Stimulated activated CD4-positive, alpha-beta T cell treated with anti-CD3 and anti-CD28 coated beads, Interleukin-15, amount 100 ng/mL, for 1 hour (primary cell): ENCODE data around the gene UNC5CL.
"Not testable (repeated sequence)": the region's sequence is repeated elsewhere in the genome, so short reads cannot be mapped to it uniquely, and the experiment has no call there.

Experiments
- DNase-seq, 2 donors: peaks; one replicate each; pipeline ENCODE4 v3.0.0-alpha.2; 2020; ENCODE audit warnings: low read depth in 1 of 2, low spot score in 1 of 2

The UNC5CL gene

DNA sequence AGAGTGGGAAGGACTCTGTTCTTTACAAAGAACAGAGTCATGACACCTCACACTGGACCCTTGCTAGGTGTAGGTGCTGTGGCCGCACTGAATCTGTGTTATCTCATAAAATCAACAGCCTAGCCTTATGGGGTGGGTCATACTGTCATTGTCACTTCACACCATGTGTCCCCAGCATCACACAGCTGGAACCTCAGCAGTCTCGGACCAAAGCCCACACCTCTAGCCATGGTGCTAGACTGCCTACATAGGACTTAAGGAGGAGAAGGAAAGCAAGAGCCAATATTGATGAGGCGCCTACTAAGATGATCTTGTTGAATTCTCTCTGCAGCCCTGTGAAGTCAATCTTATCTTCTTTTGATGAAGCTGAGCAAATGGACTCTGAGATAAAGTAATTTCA is 31.0 kb downstream of the UNC5CL start:
- no peak for DNase-seq

DNA sequence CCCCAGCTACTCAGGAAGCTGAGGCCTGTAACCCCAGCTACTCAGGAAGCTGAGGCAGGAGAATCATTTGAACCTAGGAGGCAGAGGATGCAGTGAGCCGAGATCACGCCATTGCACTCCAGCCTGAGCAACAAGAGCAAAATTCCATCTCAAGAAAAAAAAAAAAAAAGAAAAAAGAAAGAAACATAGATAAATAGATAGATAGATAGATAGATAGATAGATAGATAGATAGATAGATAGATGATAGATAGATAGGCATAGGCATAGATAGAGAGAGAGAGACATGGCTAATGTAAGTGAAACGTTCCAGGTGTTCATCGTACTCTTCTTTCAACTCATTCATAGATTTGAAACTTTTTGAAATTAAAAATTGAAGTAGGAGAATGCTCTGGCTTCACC is 32.0 kb downstream of the UNC5CL start:
- DNase-seq: not testable (repeated sequence)

DNA sequence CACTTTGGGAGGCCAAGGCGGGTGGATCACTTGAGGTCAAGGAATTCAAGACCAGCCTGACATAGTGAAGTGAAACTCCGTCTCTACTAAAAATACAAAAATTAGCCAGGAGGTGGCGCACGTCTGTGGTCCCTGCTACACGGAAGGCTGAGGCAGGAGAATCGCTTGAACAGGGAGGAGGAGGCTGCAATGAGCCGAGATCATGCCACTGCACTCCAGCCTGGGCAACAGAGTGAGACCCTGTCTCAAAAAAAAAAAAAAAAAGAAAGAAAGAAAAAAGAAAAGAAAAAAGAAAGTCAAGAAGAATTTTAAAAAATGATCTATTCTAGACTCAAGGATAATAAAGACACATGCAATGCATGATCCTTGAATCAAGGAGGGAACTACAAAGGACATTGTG is 32.8 kb downstream of the UNC5CL start:
- DNase-seq: peak; percentile 16 to 20

DNA sequence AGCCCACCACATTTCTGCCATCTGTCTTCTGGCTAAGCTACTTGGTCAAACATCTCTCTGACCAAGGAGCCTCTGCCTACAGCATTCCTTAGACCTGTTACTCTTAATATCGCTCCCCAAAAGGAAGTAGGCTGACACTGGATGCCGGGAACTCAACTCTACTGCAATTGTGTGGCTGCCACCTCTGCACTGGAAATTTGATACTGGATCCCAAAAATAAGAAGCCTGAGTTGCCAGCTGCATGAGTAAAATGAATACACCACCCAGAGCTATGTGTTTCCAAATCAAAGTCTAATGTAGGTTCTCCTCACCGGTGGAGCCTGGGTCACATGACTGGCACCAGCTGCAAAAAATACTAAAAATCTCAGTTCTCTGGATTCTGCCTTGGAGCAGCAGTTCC is 36.9 kb downstream of the UNC5CL start:
- no peak for DNase-seq

DNA sequence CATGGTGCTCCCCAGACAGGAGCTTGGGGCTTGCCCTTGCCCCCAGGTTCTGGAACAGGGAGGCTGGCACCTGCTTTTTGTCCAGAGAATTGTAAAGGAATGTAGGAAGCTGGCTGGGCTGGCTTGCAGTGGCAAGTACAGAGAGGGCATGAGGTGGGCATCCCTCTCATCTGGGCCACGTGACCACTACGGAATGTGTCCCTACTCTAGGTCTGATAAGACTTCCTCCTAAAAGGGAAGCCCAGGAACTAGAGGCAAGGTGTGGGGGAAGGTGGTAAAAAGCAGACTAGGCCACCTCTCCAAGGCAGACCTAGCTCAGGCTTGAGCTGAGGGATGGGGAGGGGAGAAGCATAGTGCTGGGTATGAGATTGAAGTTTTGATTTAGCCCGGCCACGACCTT is 38.8 kb downstream of the UNC5CL start:
- no peak for DNase-seq

DNA sequence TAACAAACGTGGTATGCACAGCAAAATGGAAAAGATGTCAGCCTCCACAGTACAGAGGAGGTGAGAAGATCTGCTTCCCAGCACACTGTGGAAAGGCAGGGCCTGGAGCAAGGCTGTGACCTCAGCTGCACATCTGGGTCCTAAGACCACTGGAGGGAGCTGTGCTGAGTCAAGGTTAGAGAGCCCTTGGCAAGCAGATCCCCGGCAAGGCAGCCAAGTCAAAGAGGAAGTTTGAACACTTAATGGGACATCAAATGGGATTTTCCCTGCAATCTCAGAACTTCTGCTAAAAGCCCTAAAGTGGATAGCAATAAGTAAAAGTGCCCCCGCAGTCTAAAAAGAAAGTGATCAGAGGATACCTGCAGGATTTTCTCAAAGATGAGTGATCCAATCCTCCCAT is 39.5 kb downstream of the UNC5CL start:
- DNase-seq: no peak

DNA sequence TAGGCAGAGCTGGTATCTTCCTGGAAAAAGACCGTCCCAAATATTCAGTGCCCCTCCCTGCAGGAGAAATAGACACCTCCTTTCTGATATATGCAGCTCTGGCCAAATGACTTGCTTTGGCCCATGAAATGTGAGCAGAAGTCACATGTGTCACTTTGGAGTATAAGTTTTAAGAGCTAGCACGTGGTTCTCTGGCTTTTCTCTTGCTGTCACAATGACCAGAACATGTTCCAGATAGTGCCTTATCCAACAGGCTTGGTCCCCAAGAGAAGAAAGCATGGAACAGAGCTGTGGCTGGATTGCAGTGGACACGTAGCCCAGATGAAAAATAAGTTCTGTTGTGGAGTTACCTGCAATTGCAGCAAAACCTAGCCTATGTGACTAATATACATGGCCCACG is 40.4 kb downstream of the UNC5CL start:
- no peak for DNase-seq

DNA sequence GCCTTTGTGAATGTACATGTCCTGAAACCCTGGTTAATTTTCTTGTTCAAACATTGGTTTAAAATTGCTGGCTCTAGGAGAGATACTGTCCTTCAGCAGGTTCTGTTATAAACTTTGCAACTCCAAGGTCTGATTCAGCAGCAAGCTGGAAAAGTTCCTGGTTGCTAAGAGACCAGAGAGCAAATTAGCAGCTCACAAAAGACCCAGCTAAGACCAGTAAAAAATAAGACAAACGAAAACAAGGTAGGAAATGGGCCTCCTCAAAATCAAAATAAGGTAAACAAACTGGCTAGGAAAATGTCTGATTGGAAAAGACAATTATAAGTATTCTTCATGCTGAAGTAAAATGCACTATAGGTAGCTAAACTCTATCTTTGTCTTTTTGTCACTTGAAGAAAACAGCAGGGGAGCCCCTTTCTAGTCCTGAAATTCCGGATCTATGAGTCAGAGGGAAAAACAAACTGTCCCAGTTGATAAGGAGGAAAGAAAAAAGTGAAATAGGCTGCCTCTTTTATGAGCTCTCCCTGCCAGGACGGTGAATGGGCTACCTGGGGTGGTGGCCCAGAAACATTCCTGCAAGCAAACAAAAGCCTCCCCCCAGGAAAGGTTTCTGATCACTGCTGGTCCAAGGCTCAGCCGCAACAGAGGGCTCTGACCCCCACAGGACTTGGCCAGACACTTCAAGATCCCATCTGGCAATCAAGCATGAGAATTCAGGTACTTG is 41.6 kb downstream of the UNC5CL start:
- no peak for DNase-seq

DNA sequence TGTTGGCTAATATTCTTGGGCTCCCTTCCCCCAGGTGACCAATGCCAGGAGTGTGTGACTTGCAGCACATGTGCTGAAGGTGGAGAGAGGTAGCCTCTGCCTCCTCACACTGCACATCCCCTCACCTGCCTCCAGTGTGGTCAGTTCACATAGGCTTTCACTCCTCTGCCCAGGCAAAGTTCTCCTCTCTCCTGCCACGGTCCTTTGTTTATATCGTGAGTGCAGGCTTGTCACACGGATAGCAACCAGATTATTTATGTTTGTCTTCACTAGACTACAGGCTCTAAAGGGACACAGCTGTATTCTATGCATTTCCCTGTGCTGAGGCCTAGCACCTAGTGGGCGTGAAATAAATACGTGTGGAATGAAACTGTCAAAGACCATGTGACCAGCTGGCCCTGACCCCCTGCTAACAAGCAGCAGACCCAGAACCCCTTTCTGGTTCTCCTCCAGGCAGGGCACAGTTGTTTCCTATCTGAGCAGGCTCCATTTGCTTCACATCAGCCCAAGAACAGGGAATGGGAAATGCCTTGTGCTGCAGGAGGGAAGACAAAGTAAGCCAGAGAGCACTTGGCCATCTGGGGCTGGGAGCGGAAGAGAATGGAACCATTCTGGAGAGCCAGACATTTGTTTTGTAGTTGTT is 42.3 kb downstream of the UNC5CL start:
- no peak for DNase-seq

DNA sequence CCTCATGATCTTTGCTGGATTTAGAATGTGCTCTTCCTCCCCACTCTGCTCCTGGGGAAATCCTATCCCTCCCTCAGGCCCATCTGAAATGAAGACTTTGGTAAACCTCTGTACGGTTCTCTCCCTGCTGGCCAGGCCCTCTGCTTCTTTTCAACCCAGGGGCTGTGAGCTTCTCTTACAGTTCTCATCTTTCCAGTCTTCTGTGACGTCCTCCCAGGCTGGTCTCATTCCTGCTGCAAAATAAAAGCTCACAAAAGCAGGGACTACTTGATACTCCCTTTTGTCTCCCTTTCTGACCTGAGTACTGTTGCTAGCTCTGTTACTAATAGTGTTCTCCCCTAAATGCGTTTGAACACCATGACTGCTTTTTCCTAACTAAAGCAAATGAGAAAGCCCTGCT is 46.3 kb downstream of the UNC5CL start:
- DNase-seq: no peak

DNA sequence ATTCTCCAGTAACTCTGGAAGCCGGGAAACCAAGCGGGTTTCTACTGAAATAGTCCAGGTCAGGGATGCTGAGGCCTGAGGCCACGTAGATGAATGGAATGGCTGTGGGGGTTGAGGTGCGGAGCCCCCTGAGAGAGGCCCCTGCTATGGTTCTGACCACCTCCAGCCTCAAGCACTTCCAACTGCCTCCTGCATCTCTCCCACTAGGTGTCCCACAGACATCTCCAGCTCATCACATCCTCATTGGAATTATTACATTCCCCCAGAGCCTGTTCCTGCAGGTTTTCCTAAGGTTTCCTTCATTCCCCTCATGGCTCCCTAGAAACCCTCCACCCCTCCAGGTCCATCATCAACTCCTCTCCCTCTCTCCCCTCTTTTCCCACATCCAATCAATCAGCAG is 48.7 kb downstream of the UNC5CL start:
- DNase-seq: no peak

DNA sequence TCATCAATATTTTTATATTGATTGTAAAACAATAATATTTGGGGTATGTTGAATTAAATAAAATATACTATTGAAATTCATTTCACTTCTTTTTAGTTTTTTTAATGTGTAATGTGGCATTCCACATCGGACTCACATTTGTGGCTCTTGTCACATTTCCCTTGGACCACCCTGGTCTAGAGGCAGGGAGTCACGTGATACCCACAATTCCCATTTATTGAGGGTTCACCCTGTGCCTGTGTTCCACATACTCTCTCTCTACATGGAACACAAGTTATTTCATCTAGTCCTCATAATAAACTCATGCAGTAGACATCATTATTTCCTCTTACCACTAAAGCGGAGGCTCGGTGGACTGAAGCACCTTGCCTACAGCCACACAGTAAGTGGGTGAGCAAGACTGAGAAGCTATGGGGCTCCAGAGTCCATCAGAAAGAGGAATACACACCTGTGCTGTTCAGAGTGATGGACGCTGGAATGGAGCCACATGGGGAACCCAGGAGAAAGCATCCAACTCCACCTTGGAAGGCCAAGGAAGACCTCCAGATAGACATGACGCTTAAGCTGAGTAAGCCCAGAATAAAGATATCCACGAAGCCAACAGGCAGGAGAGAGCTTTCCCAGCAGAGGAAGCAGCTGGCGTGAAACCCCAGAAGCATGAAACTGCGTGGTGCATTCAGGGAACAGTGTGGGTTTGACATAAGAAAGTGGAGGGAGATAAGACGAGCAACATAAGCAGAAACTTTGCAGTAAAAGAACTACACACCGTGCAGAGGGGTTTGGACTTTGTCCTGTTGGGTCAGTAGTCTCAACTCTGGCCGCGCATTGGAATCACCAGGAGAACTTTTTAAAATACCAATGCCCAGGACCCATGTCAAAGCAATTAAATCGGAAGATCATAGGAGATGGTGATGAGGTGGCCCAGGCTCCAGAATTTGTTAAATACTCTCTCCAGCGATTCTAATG is 49.5 kb downstream of the UNC5CL start:
- DNase-seq: no peak

DNA sequence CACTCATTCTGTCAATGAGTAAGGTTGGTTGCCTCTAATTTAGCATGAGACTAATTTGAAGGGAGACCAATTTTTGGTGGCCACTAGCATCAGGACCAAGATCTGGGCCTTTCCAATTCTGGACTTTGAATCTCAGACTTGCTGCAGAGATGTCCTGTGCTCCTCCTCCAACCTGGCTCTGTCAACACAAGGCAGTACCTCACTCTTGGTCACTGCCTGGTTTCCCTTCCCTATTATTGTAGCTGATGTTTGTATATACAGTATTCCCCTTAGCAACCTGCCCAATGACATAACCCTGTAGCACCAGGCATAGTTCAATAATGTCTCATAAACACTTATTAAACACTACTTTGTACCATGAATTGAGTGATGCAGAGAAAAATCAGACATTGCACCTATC is 50.4 kb downstream of the UNC5CL start:
- DNase-seq: no peak

DNA sequence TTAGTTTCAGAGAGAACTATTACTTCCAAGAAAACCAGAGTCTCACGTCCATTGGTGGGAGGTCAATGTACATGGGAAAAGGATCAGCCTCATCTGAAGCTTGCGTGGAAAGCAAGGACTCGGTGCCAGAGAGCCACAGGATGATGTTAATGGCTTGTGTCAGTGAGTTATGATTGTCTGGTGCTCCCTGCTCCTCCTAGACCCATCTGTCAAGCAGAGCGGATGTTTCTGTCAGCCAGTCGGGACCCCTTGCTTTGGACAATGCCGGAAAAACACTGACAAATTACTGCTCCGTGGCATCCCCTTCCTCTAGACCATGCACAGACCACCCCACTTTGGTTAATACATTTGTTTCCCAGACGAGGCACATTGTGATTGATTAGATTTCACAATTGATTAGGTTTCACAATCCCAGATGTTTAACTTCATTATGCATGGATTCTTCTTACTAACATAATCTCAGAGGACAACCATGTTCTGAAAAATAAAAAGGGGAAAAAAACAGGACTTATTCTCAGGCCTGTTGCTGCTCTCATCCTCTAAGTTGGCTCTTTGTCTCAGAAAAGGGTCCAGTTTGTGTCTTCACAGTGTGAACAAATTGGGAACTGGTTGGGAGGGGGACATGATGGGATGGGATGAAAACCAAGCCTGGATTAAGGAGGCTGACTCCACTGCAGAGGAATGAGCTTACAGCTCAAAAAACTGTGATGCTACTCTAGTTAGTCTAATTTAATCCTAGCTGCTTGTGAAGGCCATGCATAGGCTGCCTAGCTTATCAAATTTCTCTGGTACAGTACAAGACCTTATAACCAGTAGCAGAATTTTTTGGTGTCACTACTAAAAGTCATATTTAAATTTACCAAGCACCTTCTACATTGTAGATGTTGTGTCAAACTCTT is 51.9 kb downstream of the UNC5CL start:
- DNase-seq: no peak

DNA sequence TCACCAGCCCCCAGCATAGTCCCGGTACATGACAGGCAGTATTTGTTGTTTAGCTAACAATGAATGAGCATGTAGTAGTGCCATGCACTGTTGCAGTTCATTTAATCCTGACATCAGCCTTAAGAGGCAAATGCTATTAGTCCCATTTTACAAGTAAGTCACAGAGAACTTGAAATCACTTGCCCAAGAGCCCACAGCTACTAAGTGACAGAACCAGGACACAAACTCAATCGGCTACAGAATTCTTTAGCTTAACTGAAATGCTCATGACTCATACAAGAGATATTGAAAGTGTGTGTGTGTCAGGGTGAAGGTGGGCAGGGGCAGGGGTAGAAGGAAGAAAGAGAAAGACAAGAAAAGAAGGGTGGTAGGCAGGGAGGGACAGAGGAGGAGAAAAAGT is 52.7 kb downstream of the UNC5CL start:
- no peak for DNase-seq

DNA sequence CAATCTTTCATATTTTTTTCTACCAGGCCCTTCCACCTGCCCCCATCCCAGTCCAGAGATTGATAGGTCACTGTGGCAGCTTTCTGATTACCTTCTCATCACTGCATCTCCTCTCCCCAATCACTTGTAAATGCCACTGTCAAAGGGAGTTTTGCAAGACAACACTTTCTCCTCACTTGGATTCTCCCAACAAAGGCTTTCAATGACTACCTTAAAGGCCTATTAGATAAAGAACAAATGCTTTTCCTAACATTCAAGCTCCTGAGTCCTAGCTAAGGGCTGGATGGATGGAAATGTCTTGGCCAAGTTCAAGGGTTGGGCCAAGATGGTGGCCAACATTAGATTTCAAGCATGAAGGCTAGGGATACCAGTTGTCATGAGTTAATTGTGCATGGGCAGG is 55.3 kb downstream of the UNC5CL start:
- no peak for DNase-seq

DNA sequence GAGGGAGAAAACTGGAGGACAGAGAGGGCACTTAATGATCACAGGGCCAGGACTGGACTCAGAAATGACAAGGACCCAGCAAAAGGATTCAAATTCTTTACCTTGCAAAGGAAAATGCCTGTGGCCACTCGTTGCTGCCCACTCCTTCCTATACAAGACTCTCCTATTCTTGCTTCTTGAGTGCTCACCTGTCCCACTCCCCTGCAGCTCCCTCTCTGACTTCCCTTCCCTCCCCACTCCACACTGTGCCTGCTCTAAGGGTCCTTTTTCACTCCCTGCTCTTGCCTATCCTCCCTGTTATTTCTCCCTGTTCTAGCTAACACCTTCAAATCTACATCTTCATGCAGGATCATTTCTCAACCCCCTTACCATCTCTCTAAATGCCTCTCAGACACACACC is 56.1 kb downstream of the UNC5CL start:
- DNase-seq: no peak

DNA sequence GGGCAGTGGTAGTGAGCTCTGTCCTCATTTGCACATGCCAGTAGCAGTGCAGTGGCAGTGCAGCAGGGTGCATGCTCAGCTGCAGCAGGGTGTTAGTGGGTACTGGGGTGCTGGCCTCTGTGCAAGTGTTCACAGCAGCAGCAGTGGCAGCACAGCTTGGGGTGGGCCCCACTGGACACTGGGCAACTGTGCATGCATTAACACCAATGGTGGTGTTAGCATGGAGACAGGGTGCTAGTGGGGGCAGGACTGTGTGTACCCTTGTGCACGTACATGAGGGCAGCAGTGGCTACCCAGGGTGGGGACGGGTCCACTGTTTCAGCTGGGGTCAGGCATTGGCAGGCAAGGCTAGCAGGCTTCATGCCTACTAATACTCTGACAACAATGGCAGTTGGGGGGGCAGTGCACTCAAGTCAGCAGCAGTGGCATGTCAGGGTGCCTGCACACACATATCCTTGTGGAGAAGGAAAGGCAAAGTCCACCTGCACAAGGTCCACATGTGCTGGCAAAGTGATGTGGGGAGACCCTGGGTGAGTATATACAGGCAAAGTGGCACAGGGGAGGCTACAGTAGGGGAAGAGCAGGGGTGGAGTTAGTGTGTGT is 60.2 kb downstream of the UNC5CL start:
- no peak for DNase-seq

DNA sequence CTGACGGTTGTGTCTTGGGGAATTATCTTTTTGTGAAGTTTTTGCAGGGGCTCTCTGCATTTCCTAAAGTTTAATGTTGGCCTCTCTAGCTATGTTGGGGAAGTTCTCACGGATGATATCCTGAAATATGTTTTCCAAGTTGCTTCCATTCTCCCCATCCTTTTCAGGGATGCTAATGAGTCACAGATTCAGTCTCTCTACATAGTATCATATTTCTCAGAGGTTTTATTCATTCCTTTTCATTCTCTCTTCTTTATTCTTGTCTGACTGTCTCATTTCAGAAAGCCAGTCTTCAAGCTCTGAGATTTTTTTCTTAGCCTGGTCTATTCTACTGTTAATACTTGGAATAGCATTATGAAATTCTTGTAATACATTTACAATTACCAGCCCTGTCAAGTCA is 61.3 kb downstream of the UNC5CL start:
- DNase-seq: no peak

DNA sequence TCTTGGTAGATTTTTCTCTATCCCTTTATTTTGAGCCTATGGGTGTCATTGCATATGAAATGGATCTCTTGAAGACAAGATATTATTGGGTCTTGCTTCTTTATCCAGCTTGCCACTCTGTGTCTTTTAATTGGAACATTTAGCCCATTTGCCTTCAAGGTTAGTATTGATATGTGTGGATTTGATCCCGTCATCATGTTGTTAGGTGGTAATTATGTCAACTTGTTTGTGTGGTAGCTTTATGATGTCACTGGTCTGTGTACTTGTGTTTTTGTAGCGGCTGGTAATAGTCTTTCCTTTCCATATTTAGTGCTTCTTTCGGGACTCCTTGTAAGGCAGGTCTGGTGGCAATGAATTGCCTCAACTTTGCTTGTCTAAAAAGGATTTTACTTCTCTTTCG is 61.9 kb downstream of the UNC5CL start:
- DNase-seq: no peak
